Progenitor cell of endocrine pancreas (in vitro differentiated cells): ENCODE measurements around the gene GPI. TPM values are rescaled to one million over a fixed set of nuclear protein-coding genes. Genes with fewer than 3 reads are reported as not detected.

Source experiments
- DNase-seq: peaks from one replicate; pipeline ENCODE4 v3.0.0; 2021; ENCODE audit warnings: low spot score; ENCODE audit not compliant: unreplicated experiment
- H3K27ac Mint-ChIP-seq: 2 replicates; pipeline ENCODE4 v1.8.0; 2021; ENCODE audit warnings: mild to moderate bottlenecking, moderate library complexity, mixed read lengths
- H3K27me3 Mint-ChIP-seq: 2 replicates; pipeline ENCODE4 v1.8.0; 2021; ENCODE audit warnings: mixed read lengths
- H3K36me3 Mint-ChIP-seq: 2 replicates; pipeline ENCODE4 v1.8.0; 2022; ENCODE audit warnings: mixed read lengths; ENCODE audit not compliant: insufficient read depth
- H3K4me1 Mint-ChIP-seq: 2 replicates; pipeline ENCODE4 v1.8.0; 2021; ENCODE audit warnings: low read depth, mixed read lengths
- H3K4me3 Mint-ChIP-seq: 2 replicates; pipeline ENCODE4 v1.8.0; 2021; ENCODE audit warnings: low read depth, mild to moderate bottlenecking, moderate library complexity, mixed read lengths
- H3K9me3 Mint-ChIP-seq: 2 replicates; pipeline ENCODE4 v1.8.0; 2021; ENCODE audit warnings: low read depth, mixed read lengths
- long read RNA-seq: library from polyadenylated mRNA; unstranded; transcript quantifications from one replicate; pipeline ENCODE4 v2.0.0, GENCODE V29; 2020
- total RNA-seq: library from RNA; stranded (reverse); gene quantifications from 2 replicates; pipeline ENCODE4 v1.2.1, GENCODE V29; 2021
- TF ChIP-seq, protein P1 (sequence below): fragments of 200-600 bp; sonication (generic); IDR thresholded peaks from one replicate; pipeline ENCODE4 v1.5.0; 2021; ENCODE audit warnings: antibody characterized with exemption, mild to moderate bottlenecking; ENCODE audit not compliant: unreplicated experiment

Gene GPI
- total RNA-seq, result 147 and 150 TPM in 2 replicates
- long read RNA-seq, full-length matches to known transcripts, result 184 of 209 reads
- long read RNA-seq, partial matches to known transcripts, result 8 of 209 reads
- long read RNA-seq, other reads (novel, unspliced or antisense), result 17 of 209 reads

DNA sequence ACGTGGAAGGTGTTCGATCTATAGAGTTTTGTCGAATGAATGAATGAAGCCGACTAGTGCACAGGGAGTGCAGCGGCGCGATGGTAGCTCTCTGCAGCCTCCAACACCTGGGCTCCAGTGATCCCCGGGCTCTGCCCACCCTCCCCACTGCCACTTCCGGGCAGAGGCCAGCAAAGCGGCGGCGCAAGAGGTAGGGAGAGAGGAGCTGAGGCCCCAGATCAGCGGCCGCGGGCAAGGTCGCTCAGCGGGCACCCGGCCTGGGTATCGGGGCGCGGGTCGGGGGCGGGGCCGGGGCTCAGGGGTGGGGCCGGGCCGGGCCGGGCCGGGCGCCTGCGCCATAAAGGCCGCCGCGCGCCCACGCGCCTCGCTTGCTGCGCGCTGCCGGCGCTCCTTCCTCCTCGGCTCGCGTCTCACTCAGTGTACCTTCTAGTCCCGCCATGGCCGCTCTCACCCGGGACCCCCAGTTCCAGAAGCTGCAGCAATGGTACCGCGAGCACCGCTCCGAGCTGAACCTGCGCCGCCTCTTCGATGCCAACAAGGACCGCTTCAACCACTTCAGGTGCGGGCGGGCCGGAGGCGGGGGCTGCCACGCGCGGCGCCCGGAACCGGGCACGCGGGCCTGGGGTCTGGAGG is at the start of gene GPI:
Gene GPI (plus strand): TSS at position 367 of the 633 bp plus-strand sequence. CDS start 71 bp downstream, at position 438.
- peaks cover 13% of the 10 kb centered on the region for H3K4me1 Mint-ChIP-seq
- TF ChIP-seq, protein P1, sequence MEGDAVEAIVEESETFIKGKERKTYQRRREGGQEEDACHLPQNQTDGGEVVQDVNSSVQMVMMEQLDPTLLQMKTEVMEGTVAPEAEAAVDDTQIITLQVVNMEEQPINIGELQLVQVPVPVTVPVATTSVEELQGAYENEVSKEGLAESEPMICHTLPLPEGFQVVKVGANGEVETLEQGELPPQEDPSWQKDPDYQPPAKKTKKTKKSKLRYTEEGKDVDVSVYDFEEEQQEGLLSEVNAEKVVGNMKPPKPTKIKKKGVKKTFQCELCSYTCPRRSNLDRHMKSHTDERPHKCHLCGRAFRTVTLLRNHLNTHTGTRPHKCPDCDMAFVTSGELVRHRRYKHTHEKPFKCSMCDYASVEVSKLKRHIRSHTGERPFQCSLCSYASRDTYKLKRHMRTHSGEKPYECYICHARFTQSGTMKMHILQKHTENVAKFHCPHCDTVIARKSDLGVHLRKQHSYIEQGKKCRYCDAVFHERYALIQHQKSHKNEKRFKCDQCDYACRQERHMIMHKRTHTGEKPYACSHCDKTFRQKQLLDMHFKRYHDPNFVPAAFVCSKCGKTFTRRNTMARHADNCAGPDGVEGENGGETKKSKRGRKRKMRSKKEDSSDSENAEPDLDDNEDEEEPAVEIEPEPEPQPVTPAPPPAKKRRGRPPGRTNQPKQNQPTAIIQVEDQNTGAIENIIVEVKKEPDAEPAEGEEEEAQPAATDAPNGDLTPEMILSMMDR, result no peak
- peak within 1 kb of the TSS; percentile 94 for H3K4me3 Mint-ChIP-seq
- H3K27ac Mint-ChIP-seq, result peak within 1 kb of the TSS; percentile 45
- peaks cover 5% of the 10 kb centered on the region for H3K36me3 Mint-ChIP-seq
- H3K9me3 Mint-ChIP-seq, result no peaks in the 10 kb centered on the region
- DNase-seq, result peak; percentile 37
- H3K27me3 Mint-ChIP-seq, result peaks cover 3% of the 10 kb centered on the region

DNA sequence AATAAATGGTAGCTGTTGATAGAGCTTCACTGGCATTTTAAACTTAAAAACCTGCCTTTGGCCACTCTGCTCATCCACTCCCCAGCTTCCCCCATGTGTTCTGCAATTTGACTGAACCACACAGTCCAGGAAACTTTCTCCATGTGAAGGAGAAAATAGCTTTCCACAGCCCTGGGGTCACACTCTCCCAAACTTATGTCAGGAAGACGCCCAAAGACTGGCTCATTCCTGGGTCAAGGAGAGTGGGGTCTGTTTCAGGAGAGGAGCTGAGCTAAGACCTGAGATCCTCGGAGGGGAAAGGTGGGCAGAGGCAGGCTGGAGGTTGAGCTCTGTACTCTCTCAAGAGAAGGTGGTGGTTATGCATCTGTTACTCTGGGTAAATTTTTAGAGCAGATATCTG is 48.7 kb upstream of the GPI start:
- no peak for DNase-seq
- Mint-ChIP-seq H3K27ac (no peak overlapping the region), H3K4me3 (no peak overlapping the region), H3K36me3 (peaks cover 5% of the 10 kb centered on the region), H3K27me3 (no peaks in the 10 kb centered on the region), H3K4me1 (peaks cover 12% of the 10 kb centered on the region), H3K9me3 (no peaks in the 10 kb centered on the region)
- TF ChIP-seq, protein P1, result no peak

GRCh38 chr19:34316741-34317301 is 48.2 kb upstream of the GPI start:
- Mint-ChIP-seq H3K4me1 (peaks cover 12% of the 10 kb centered on the region), H3K27me3 (no peaks in the 10 kb centered on the region), H3K4me3 (no peak overlapping the region), H3K36me3 (peaks cover 5% of the 10 kb centered on the region), H3K9me3 (no peaks in the 10 kb centered on the region), H3K27ac (no peak overlapping the region)
- DNase-seq, result no peak
- TF ChIP-seq, protein P1, result no peak

GRCh38 chr19:34317311-34317927 is 47.6 kb upstream of the GPI start:
- no peak overlapping the region for H3K27ac Mint-ChIP-seq
- peaks cover 5% of the 10 kb centered on the region for H3K36me3 Mint-ChIP-seq

GRCh38 chr19:34319230-34319585 is 45.8 kb upstream of the GPI start:
- TF ChIP-seq, protein P1, result no peak
- no peaks in the 10 kb centered on the region for H3K9me3 Mint-ChIP-seq
- H3K4me1 Mint-ChIP-seq, result peaks cover 9% of the 10 kb centered on the region
- H3K27me3 Mint-ChIP-seq, result no peaks in the 10 kb centered on the region
- H3K4me3 Mint-ChIP-seq, result no peak overlapping the region
- peaks cover 12% of the 10 kb centered on the region for H3K36me3 Mint-ChIP-seq
- H3K27ac Mint-ChIP-seq, result peak overlapping the region; percentile 9
- DNase-seq, result no peak

More at GRCh38 chr19:34317311-34317927, 47.6 kb upstream of the GPI start:
- H3K4me1 Mint-ChIP-seq, result peaks cover 12% of the 10 kb centered on the region
- H3K27me3 Mint-ChIP-seq, result no peaks in the 10 kb centered on the region
- DNase-seq, result no peak
- no peaks in the 10 kb centered on the region for H3K9me3 Mint-ChIP-seq
- TF ChIP-seq, protein P1, result no peak
- no peak overlapping the region for H3K4me3 Mint-ChIP-seq
